H9 (cell line): ENCODE measurements around the gene PKNOX2. TPM values are rescaled to one million over a fixed set of nuclear protein-coding genes. Genes with fewer than 3 reads are reported as not detected.

Source experiments
- DNase-seq: peaks from one replicate; pipeline ENCODE4 v3.0.0-alpha.2; 2017
- H2AFZ ChIP-seq: one replicate; pipeline ENCODE4 v1.6.1; 2013; ENCODE audit warnings: mild to moderate bottlenecking, low read length, control low read depth, moderate library complexity
- H2AK5ac ChIP-seq: 2 replicates; pipeline ENCODE4 v1.6.1; 2013; ENCODE audit warnings: low read length, control low read depth, mixed read lengths; ENCODE audit not compliant: insufficient read length
- H2BK120ac ChIP-seq: one replicate; pipeline ENCODE4 v1.6.1; 2013; ENCODE audit warnings: low read depth, mild to moderate bottlenecking, low read length, control low read depth, inconsistent platforms; ENCODE audit not compliant: poor library complexity, severe bottlenecking
- H2BK12ac ChIP-seq: 2 replicates; pipeline ENCODE4 v1.6.1; 2013; ENCODE audit warnings: low read length, control low read depth, mixed read lengths, low read depth; ENCODE audit not compliant: insufficient read length
- H2BK15ac ChIP-seq: 2 replicates; pipeline ENCODE4 v1.6.1; 2013; ENCODE audit warnings: low read depth, low read length, control low read depth
- H2BK20ac ChIP-seq: one replicate; pipeline ENCODE4 v1.6.1; 2013; ENCODE audit warnings: low read depth, mild to moderate bottlenecking, low read length, control low read depth, inconsistent platforms; ENCODE audit not compliant: poor library complexity, severe bottlenecking
- H2BK5ac ChIP-seq: 2 replicates; pipeline ENCODE4 v1.6.1; 2013; ENCODE audit warnings: low read length, control low read depth, mixed read lengths; ENCODE audit not compliant: insufficient read length
- H3K14ac ChIP-seq: 2 replicates; pipeline ENCODE4 v1.6.1; 2013; ENCODE audit warnings: low read length, control low read depth; ENCODE audit not compliant: insufficient read depth
- H3K18ac ChIP-seq: 2 replicates; pipeline ENCODE4 v1.6.1; 2013; ENCODE audit warnings: low read depth, mild to moderate bottlenecking, mixed read lengths, low read length, control low read depth; ENCODE audit not compliant: insufficient read length
- H3K23ac ChIP-seq: 2 replicates; pipeline ENCODE4 v1.6.1; 2013; ENCODE audit warnings: low read length, control low read depth, mixed read lengths, low read depth; ENCODE audit not compliant: insufficient read length
- H3K23me2 ChIP-seq: 2 replicates; pipeline ENCODE4 v1.6.1; 2013; ENCODE audit warnings: low read depth, mild to moderate bottlenecking, mixed read lengths, low read length, control low read depth; ENCODE audit not compliant: insufficient read length, poor library complexity, severe bottlenecking
- H3K27ac ChIP-seq: 2 replicates; pipeline ENCODE4 v1.5.1; 2013; ENCODE audit warnings: low read length, control low read depth, mixed read lengths, low read depth; ENCODE audit not compliant: insufficient read length
- H3K27me3 ChIP-seq: 2 replicates; pipeline ENCODE4 v1.6.1; 2013; ENCODE audit warnings: low read length, control low read depth, inconsistent platforms; ENCODE audit not compliant: insufficient read depth
- H3K4ac ChIP-seq: 2 replicates; pipeline ENCODE4 v1.6.1; 2013; ENCODE audit warnings: low read depth, mild to moderate bottlenecking, control low read depth, inconsistent platforms, low read length, moderate library complexity
- H3K4me1 ChIP-seq: 2 replicates; pipeline ENCODE4 v1.6.1; 2013; ENCODE audit warnings: low read length, control low read depth, inconsistent platforms; ENCODE audit not compliant: insufficient read depth
- H3K4me2 ChIP-seq: 2 replicates; pipeline ENCODE4 v1.6.1; 2013; ENCODE audit warnings: low read length, control low read depth, mixed read lengths; ENCODE audit not compliant: insufficient read length, insufficient read depth
- H3K56ac ChIP-seq: 2 replicates; pipeline ENCODE4 v1.6.1; 2013; ENCODE audit warnings: low read depth, mild to moderate bottlenecking, mixed read lengths, low read length, control low read depth; ENCODE audit not compliant: insufficient read length
- H3K79me1 ChIP-seq: 2 replicates; pipeline ENCODE4 v1.6.1; 2013; ENCODE audit warnings: low read depth, mild to moderate bottlenecking, moderate library complexity, low read length, control low read depth, inconsistent platforms; ENCODE audit not compliant: insufficient read depth, poor library complexity, severe bottlenecking
- H3K79me2 ChIP-seq: 2 replicates; pipeline ENCODE4 v1.6.1; 2013; ENCODE audit warnings: low read length, control low read depth, inconsistent platforms; ENCODE audit not compliant: insufficient read depth
- H3K9ac ChIP-seq: 2 replicates; pipeline ENCODE4 v1.6.1; 2013; ENCODE audit warnings: low read length, control low read depth, mixed read lengths; ENCODE audit not compliant: insufficient read length; ENCODE audit errors: extremely low read depth
- H3K9me3 ChIP-seq: one replicate; pipeline ENCODE4 v1.6.1; 2013; ENCODE audit warnings: low read depth, low read length, inconsistent platforms; ENCODE audit not compliant: control insufficient read depth
- H3T11ph ChIP-seq: one replicate; pipeline ENCODE4 v1.6.1; 2013; ENCODE audit warnings: mild to moderate bottlenecking, low read length, control low read depth, inconsistent platforms
- H4K20me1 ChIP-seq: one replicate; pipeline ENCODE4 v1.6.1; 2013; ENCODE audit not compliant: control insufficient read depth, insufficient read length, insufficient read depth
- H4K5ac ChIP-seq: 2 replicates; pipeline ENCODE4 v1.6.1; 2013; ENCODE audit warnings: low read depth, mild to moderate bottlenecking, mixed read lengths, low read length, control low read depth; ENCODE audit not compliant: insufficient read length
- H4K8ac ChIP-seq: replicated peaks from 2 replicates; pipeline ENCODE4 v1.6.1; 2013; ENCODE audit warnings: low read length, control low read depth, mixed read lengths, low read depth; ENCODE audit not compliant: insufficient read length
- H4K91ac ChIP-seq: 2 replicates; pipeline ENCODE4 v1.6.1; 2013; ENCODE audit warnings: low read depth, mild to moderate bottlenecking, moderate library complexity, mixed read lengths, low read length, control low read depth; ENCODE audit not compliant: insufficient read length
- H3K27ac Mint-ChIP-seq, 3 experiments: 2 replicates in 2 of 3; 3 replicates in 1 of 3; pipeline ENCODE4 v1.8.0; 2020 to 2021; ENCODE audit warnings: mixed read lengths in 3 of 3, mild to moderate bottlenecking in 1 of 3, moderate library complexity in 1 of 3
- H3K27me3 Mint-ChIP-seq: 2 replicates; pipeline ENCODE4 v1.8.0; 2021; ENCODE audit warnings: low read depth, mild to moderate bottlenecking, moderate library complexity, mixed read lengths
- H3K36me3 Mint-ChIP-seq, 3 experiments: 2 replicates in 2 of 3; 3 replicates in 1 of 3; pipeline ENCODE4 v1.8.0; 2020 to 2021; ENCODE audit warnings: low read depth in 3 of 3, mixed read lengths in 3 of 3; ENCODE audit not compliant: insufficient read depth in 1 of 3
- H3K4me1 Mint-ChIP-seq, 2 experiments: 2 replicates each; pipeline ENCODE4 v1.8.0; 2020; ENCODE audit warnings: mixed read lengths in 2 of 2
- H3K4me3 Mint-ChIP-seq, 2 experiments: 2 replicates in 1 of 2; 3 replicates in 1 of 2; pipeline ENCODE4 v1.8.0; 2020 to 2021; ENCODE audit warnings: mild to moderate bottlenecking in 2 of 2, mixed read lengths in 2 of 2, moderate library complexity in 1 of 2
- H3K9me3 Mint-ChIP-seq, 2 experiments: 2 replicates in 1 of 2; 3 replicates in 1 of 2; pipeline ENCODE4 v1.8.0; 2020; ENCODE audit warnings: mild to moderate bottlenecking in 2 of 2, mixed read lengths in 2 of 2, moderate library complexity in 1 of 2
- CTCF ChIP-seq: fragments of 200-600 bp; sonication (generic); conservative IDR thresholded peaks from 3 replicates; pipeline ENCODE4 v1.8.0; 2021; ENCODE audit warnings: antibody characterized with exemption, mild to moderate bottlenecking
- WGBS: extraction: QIAGEN DNeasy Blood & Tissue Kit; methylation state at CpG from one replicate; pipeline ENCODE4 v1.1.7; 2013; ENCODE audit warnings: missing lambda C conversion rate, low lambda C conversion rate, mixed read lengths; ENCODE audit not compliant: insufficient read length; ENCODE audit errors: extremely low coverage; 5-methylcytosine and 5-hydroxymethylcytosine counted together
- total RNA-seq: library from RNA; stranded (reverse); gene quantifications from 2 replicates; pipeline ENCODE4 v1.2.1, GENCODE V29; 2021

The PKNOX2 gene
- total RNA-seq, 1 experiment from 2014 or later = 1.3 TPM

- no peak for TF ChIP-seq CTCF
- H4K91ac ChIP-seq = no peak overlapping the region
Observed at GRCh38 chr11:125422681-125423080, 258.1 kb downstream of the PKNOX2 start.

More at GRCh38 chr11:125422681-125423080, 258.1 kb downstream of the PKNOX2 start:
- H2BK15ac ChIP-seq = no peak overlapping the region
- H3K79me1 ChIP-seq = no peaks in the 10 kb centered on the region
- peaks cover 3% of the 10 kb centered on the region; the same call in 1 of the 2 replicates for H3K4me1 ChIP-seq
- no peak overlapping the region for H2AFZ ChIP-seq
- no peak overlapping the region for H4K5ac ChIP-seq
- WGBS = no CpG with 5 or more reads among the region's 4 CpGs
- Mint-ChIP-seq H3K27ac (no peak overlapping the region), H3K9me3 (no peaks in the 10 kb centered on the region), H3K36me3 (no peaks in the 10 kb centered on the region), H3K4me1 (peaks cover 29 to 32% of the 10 kb centered on the region in 2 experiments), H3K4me3 (no peak overlapping the region), H3K27me3 (peaks cover 2% of the 10 kb centered on the region)
- no peak overlapping the region for H2BK20ac ChIP-seq
- H2BK5ac ChIP-seq = no peak overlapping the region
- no peaks in the 10 kb centered on the region for H3K27me3 ChIP-seq
- no peak overlapping the region for H3T11ph ChIP-seq
- no peak overlapping the region for H3K14ac ChIP-seq
- H3K23ac ChIP-seq = no peak overlapping the region
- H2BK120ac ChIP-seq = no peak overlapping the region
- DNase-seq = no peak
- H3K9ac ChIP-seq = no peak overlapping the region
- no peak overlapping the region for H2BK12ac ChIP-seq
- no peaks in the 10 kb centered on the region for H3K9me3 ChIP-seq
- no peaks in the 10 kb centered on the region for H4K20me1 ChIP-seq
- H3K4ac ChIP-seq = no peak overlapping the region
- H3K4me2 ChIP-seq = no peak overlapping the region
- no peak overlapping the region for H3K18ac ChIP-seq
- H2AK5ac ChIP-seq = no peak overlapping the region
- no peak overlapping the region for H3K27ac ChIP-seq
- no peaks in the 10 kb centered on the region for H3K79me2 ChIP-seq
- H3K56ac ChIP-seq = no peak overlapping the region
- H4K8ac ChIP-seq = no peak overlapping the region
- H3K23me2 ChIP-seq = no peaks in the 10 kb centered on the region
